GM19043 (cell line): Measurements from ENCODE around the gene IMPA2.
"Not testable (repeated sequence)": the region's sequence is repeated elsewhere in the genome, so short reads cannot be mapped to it uniquely, and the experiment has no call there.

Source experiments
- ATAC-seq: cut with Tn5 transposase; IDR thresholded peaks from one replicate; pipeline ENCODE4 v1.9.1; 2021; ENCODE audit warnings: low read depth; ENCODE audit not compliant: unreplicated experiment

IMPA2 gene

GRCh38 chr18:11960743-11961380, 20.4 kb upstream of the IMPA2 start:
- ATAC-seq, result no peak

- no peak for ATAC-seq
These were observed 18.7 kb upstream of the IMPA2 start for GRCh38 chr18:11962597-11962996.

- ATAC-seq, result no peak
These were observed 17.3 kb upstream of the IMPA2 start for GRCh38 chr18:11963991-11964484.

GRCh38 chr18:11969904-11970835, 11.1 kb upstream of the IMPA2 start:
- no peak for ATAC-seq

- not testable (repeated sequence) for ATAC-seq
These were observed 10.5 kb upstream of the IMPA2 start for GRCh38 chr18:11970836-11971226.

- ATAC-seq, result no peak
These were observed 8.7 kb upstream of the IMPA2 start for GRCh38 chr18:11972371-11973174.

- no peak for ATAC-seq
These were observed 6.5 kb upstream of the IMPA2 start for GRCh38 chr18:11974741-11975325.

- ATAC-seq, result no peak
These were observed 5.6 kb upstream of the IMPA2 start for GRCh38 chr18:11975723-11976122.

GRCh38 chr18:11976315-11977152, 4.8 kb upstream of the IMPA2 start:
- no peak for ATAC-seq

- ATAC-seq, result no peak
These were observed 4.2 kb upstream of the IMPA2 start for GRCh38 chr18:11977153-11977466.

GRCh38 chr18:11978956-11979355, 2.4 kb upstream of the IMPA2 start:
- no peak for ATAC-seq

GRCh38 chr18:11980163-11980493, 1.2 kb upstream of the IMPA2 start:
- ATAC-seq, result no peak

- ATAC-seq, result peak; percentile 87
These were observed 664 bp upstream of the IMPA2 start for GRCh38 chr18:11980494-11981191.

- peak; percentile 12 for ATAC-seq
These were observed 448 bp downstream of the IMPA2 start for GRCh38 chr18:11981543-11982366.

GRCh38 chr18:11982981-11983380, 1.7 kb downstream of the IMPA2 start:
- no peak for ATAC-seq

GRCh38 chr18:11983592-11983991, 2.3 kb downstream of the IMPA2 start:
- ATAC-seq, result no peak

GRCh38 chr18:11984091-11984490, 2.8 kb downstream of the IMPA2 start:
- no peak for ATAC-seq

GRCh38 chr18:11985586-11985985, 4.3 kb downstream of the IMPA2 start:
- ATAC-seq, result no peak

- ATAC-seq, result no peak
These were observed 4.8 kb downstream of the IMPA2 start for GRCh38 chr18:11986061-11986460.
